Gastroesophageal sphincter (tissue), 4 donors: ENCODE measurements around the gene COL15A1. TPM values are rescaled to one million over a fixed set of nuclear protein-coding genes. Genes with fewer than 3 reads are reported as not detected.

Experiments used
- ATAC-seq: fragments of 150-250 bp; one replicate; pipeline ENCODE4 v1.9.1; 2016; ENCODE audit warnings: mild to moderate bottlenecking, moderate library complexity
- H3K27ac ChIP-seq, 4 donors: fragments of 200-600 bp; sonication (generic) in 3 of 4; 1 replicate in 3 of 4; 2 replicates in 1 of 4; pipeline ENCODE4 v1.5.1; 2016 to 2019
- H3K27me3 ChIP-seq: fragments of 200-600 bp; sonication (generic); one replicate; pipeline ENCODE4 v1.5.1; 2019
- H3K36me3 ChIP-seq, 2 donors: fragments of 200-600 bp; sonication (generic); one replicate each; pipeline ENCODE4 v1.5.1; 2019; ENCODE audit warnings: control low read depth in 1 of 2
- H3K4me1 ChIP-seq, 3 donors: fragments of 200-600 bp; sonication (generic); 1 replicate in 2 of 3; 2 replicates in 1 of 3; pipeline ENCODE4 v1.5.1; 2016 to 2019; ENCODE audit warnings: control low read depth in 2 of 3
- H3K4me3 ChIP-seq, 2 donors: fragments of 200-600 bp; sonication (generic); one replicate each; pipeline ENCODE4 v1.5.1; 2019; ENCODE audit warnings: mild to moderate bottlenecking in 1 of 2, moderate library complexity in 1 of 2
- H3K9me3 ChIP-seq, 3 donors: fragments of 200-600 bp; sonication (generic); one replicate each; pipeline ENCODE4 v1.5.1; 2017 to 2019; ENCODE audit warnings: control low read depth in 2 of 3
- CTCF ChIP-seq, 4 experiments: fragments of 200-600 bp in 2 of 4; fragments of 450-650 bp in 2 of 4; sonication (generic) in 1 of 4; IDR thresholded peaks; one replicate each; pipeline ENCODE4 v1.5.1; 2017 to 2019; ENCODE audit warnings: antibody characterized with exemption in 4 of 4, mild to moderate bottlenecking in 2 of 4, moderate library complexity in 2 of 4
- EP300 ChIP-seq: sonication (generic); formaldehyde crosslinking; IDR thresholded peaks from one replicate; pipeline ENCODE4 v1.6.1; 2017; ENCODE audit warnings: antibody characterized with exemption, mild to moderate bottlenecking
- POLR2A ChIP-seq, 2 donors: fragments of 450-650 bp; IDR thresholded peaks; one replicate each; pipeline ENCODE4 v1.6.1; 2017; ENCODE audit warnings: antibody characterized with exemption in 2 of 2, mild to moderate bottlenecking in 2 of 2, moderate library complexity in 1 of 2
- POLR2AphosphoS5 ChIP-seq: sonication (generic); formaldehyde crosslinking; IDR thresholded peaks from one replicate; pipeline ENCODE4 v1.6.1; 2017; ENCODE audit warnings: antibody characterized with exemption
- WGBS, 2 donors: methylation state at CpG; one replicate each; pipeline ENCODE4 v1.1.5; 2018; ENCODE audit warnings: low coverage in 1 of 2; 5-methylcytosine and 5-hydroxymethylcytosine counted together
- total RNA-seq, 4 donors: library from RNA; depleted of rRNA; stranded (reverse); fragments of >200 nt; gene quantifications; one replicate each; pipeline ENCODE4 v1.1.0, GENCODE V29; 2016

Gene COL15A1
- total RNA-seq, 4 donors from 2014 or later: 80.5 to 256 (median 97.2) TPM

- Histone ChIP-seq H3K4me3 (no peak overlapping the region), H3K27ac (peak overlapping the region in 1 of 4 donors; percentile 22), H3K27me3 (no peaks in the 10 kb centered on the region), H3K36me3 (peaks cover 0 to 59% of the 10 kb centered on the region in 2 donors), H3K4me1 (peaks cover 0 to 4% (median 0%) of the 10 kb centered on the region in 3 donors), H3K9me3 (no peaks in the 10 kb centered on the region)
- TF ChIP-seq CTCF (IDR thresholded peaks at IDR 0.05) (no peak), EP300 (no peak), POLR2A (IDR thresholded peaks at IDR 0.05) (no peak), POLR2AphosphoS5 (no peak)
- ATAC-seq: no peak
- WGBS, 2 donors: 88 to 90% methylated on average over 3 to 6 of the region's 12 CpGs
Observed at GRCh38 chr9:99069546-99069945, 125.8 kb downstream of the COL15A1 start.

GRCh38 chr9:99070681-99071080 lies 127.0 kb downstream of the COL15A1 start:
- no peak overlapping the region for H3K4me3 ChIP-seq
- WGBS, 2 donors: 58 to 69% methylated on average over 4 to 5 of the region's 6 CpGs
- TF ChIP-seq EP300 (no peak), POLR2A (IDR thresholded peaks at IDR 0.05) (no peak), CTCF (IDR thresholded peaks at IDR 0.05) (no peak), POLR2AphosphoS5 (no peak)
- H3K27ac ChIP-seq: peak overlapping the region in 2 of 4 donors; percentile 17 to 34
- H3K36me3 ChIP-seq: peaks cover 0 to 48% of the 10 kb centered on the region in 2 donors
- peaks cover 0 to 4% (median 0%) of the 10 kb centered on the region in 3 donors for H3K4me1 ChIP-seq
- H3K9me3 ChIP-seq: no peaks in the 10 kb centered on the region
- H3K27me3 ChIP-seq: no peaks in the 10 kb centered on the region
- ATAC-seq: no peak

- Histone ChIP-seq H3K36me3 (peaks cover 0 to 46% of the 10 kb centered on the region in 2 donors), H3K9me3 (no peaks in the 10 kb centered on the region), H3K4me1 (peaks cover 0 to 8% (median 0%) of the 10 kb centered on the region in 3 donors), H3K27me3 (no peaks in the 10 kb centered on the region), H3K27ac (peak overlapping the region in 3 of 4 donors; percentile 7 to 34 (median 17)), H3K4me3 (no peak overlapping the region)
- WGBS, 2 donors: 86 to 90% methylated on average over 7 to 9 of the region's 9 CpGs
- ATAC-seq: peak; percentile 24
- TF ChIP-seq POLR2AphosphoS5 (no peak), EP300 (no peak), POLR2A (IDR thresholded peaks at IDR 0.05) (no peak), CTCF (IDR thresholded peaks at IDR 0.05) (no peak)
Observed at GRCh38 chr9:99071313-99072039, 127.8 kb downstream of the COL15A1 start.

- Histone ChIP-seq H3K27me3 (no peaks in the 10 kb centered on the region), H3K4me1 (peaks cover 0 to 14% (median 2%) of the 10 kb centered on the region in 3 donors), H3K36me3 (peaks cover 0 to 42% of the 10 kb centered on the region in 2 donors), H3K9me3 (no peaks in the 10 kb centered on the region), H3K4me3 (no peak overlapping the region), H3K27ac (peak overlapping the region in 2 of 4 donors; percentile 7 to 34)
- TF ChIP-seq POLR2AphosphoS5 (no peak), CTCF (IDR thresholded peaks at IDR 0.05) (no peak), EP300 (no peak), POLR2A (IDR thresholded peaks at IDR 0.05) (no peak)
- ATAC-seq: no peak
- WGBS, 2 donors: 92% methylated on average over 2 of the region's 6 CpGs; no CpG with 5 or more reads in 1 of the 2 donors
Observed at GRCh38 chr9:99072040-99072394, 128.3 kb downstream of the COL15A1 start.

- TF ChIP-seq CTCF (IDR thresholded peaks at IDR 0.05): no peak
- no peak for TF ChIP-seq EP300
- TF ChIP-seq POLR2AphosphoS5: no peak
- no peak for TF ChIP-seq POLR2A (IDR thresholded peaks at IDR 0.05)
- H3K36me3 ChIP-seq: peaks cover 0 to 28% of the 10 kb centered on the region in 2 donors
- ATAC-seq: peak; percentile 62
- 40 to 66% methylated on average over 2 of the region's 2 CpGs for WGBS, 2 donors
- peak overlapping the region in 1 of 4 donors; percentile 9 for H3K27ac ChIP-seq
- H3K4me3 ChIP-seq: no peak overlapping the region
- H3K9me3 ChIP-seq: no peaks in the 10 kb centered on the region
- no peaks in the 10 kb centered on the region for H3K27me3 ChIP-seq
- peaks cover 0 to 16% (median 2%) of the 10 kb centered on the region in 3 donors for H3K4me1 ChIP-seq
Observed at GRCh38 chr9:99073347-99073746, 129.6 kb downstream of the COL15A1 start.
